GM19328 (cell line): ENCODE measurements around the gene ZMYND19.
"Not testable (repeated sequence)": the region's sequence is repeated elsewhere in the genome, so short reads cannot be mapped to it uniquely, and the experiment has no call there.

Experiments used
- ATAC-seq: cut with Tn5 transposase; IDR thresholded peaks from one replicate; pipeline ENCODE4 v1.9.1; 2021; ENCODE audit warnings: mild to moderate bottlenecking, moderate library complexity; ENCODE audit not compliant: unreplicated experiment

The ZMYND19 gene

GRCh38 chr9:137534256-137535119 lies 55.8 kb downstream of the ZMYND19 start:
- ATAC-seq = no peak

- not testable (repeated sequence) for ATAC-seq
These were observed 57.3 kb downstream of the ZMYND19 start for GRCh38 chr9:137532891-137533468.
